IPS-15b (cell line): Measurements from ENCODE around the gene ISL2.
A peak's percentile ranks its signal among the peaks of the same experiment; 100 is the strongest.

Experiments used
- H3K27me3 ChIP-seq: one replicate; pipeline ENCODE4 v1.6.1; 2013; ENCODE audit warnings: low read length; ENCODE audit not compliant: control insufficient read depth, insufficient read depth
- H3K36me3 ChIP-seq: one replicate; pipeline ENCODE4 v1.6.1; 2013; ENCODE audit warnings: low read length; ENCODE audit not compliant: control insufficient read depth, insufficient read depth
- H3K4me1 ChIP-seq: one replicate; pipeline ENCODE4 v1.6.1; 2013; ENCODE audit warnings: mild to moderate bottlenecking, low read length; ENCODE audit not compliant: control insufficient read depth, insufficient read depth
- H3K4me3 ChIP-seq: one replicate; pipeline ENCODE4 v1.5.1; 2013; ENCODE audit warnings: low read depth, low read length
- H3K9ac ChIP-seq: one replicate; pipeline ENCODE4 v1.6.1; 2013; ENCODE audit warnings: low read depth, mild to moderate bottlenecking, low read length
- H3K9me3 ChIP-seq: one replicate; pipeline ENCODE4 v1.6.1; 2013; ENCODE audit warnings: mild to moderate bottlenecking, low read length; ENCODE audit not compliant: control insufficient read depth, insufficient read depth

The ISL2 gene

DNA sequence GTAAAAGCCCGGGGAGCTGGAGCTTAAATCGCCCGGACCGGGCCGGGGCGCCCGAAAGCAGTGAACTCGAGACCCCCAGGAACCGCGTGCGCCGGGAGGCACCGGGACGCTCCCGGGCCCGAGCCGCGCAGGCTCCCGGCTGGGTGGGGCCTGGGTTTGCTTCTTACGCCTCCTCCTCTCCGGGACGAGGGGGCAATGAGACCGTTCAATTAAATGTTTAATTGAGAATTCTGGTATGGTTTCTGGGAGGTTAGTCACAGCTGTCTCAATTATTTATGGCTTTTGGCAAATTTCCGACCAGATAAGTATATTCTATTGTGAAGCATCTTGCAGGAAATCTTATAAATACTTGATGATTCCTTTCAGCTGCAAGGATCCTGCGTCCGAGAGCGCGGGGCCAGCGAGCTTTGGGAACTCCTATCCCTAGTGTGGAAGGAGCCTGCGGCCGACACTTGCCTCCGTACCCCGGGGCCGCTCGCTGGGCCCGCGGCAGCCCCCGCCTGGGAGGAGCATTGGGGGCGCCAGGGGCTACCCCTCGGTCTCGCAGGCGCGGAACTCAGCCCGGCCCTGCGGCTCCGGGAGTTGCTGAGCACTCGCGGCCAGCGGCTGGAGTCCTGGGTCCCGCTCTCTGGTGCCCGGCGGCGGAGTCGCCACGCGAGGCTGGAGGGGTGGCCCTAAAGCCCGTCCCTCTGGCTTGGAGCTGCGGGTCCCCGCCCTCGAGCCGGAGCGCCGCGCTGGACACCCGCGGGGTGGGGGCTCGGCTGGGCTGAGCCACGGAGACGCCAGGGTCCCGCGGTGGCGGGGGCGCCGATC lies 10.3 kb downstream of the ISL2 start:
- Histone ChIP-seq H3K9ac (no peak overlapping the region), H3K36me3 (no peaks in the 10 kb centered on the region), H3K27me3 (peaks cover 86% of the 10 kb centered on the region), H3K4me1 (peaks cover 7% of the 10 kb centered on the region), H3K4me3 (peak overlapping the region; percentile 58), H3K9me3 (no peaks in the 10 kb centered on the region)

DNA sequence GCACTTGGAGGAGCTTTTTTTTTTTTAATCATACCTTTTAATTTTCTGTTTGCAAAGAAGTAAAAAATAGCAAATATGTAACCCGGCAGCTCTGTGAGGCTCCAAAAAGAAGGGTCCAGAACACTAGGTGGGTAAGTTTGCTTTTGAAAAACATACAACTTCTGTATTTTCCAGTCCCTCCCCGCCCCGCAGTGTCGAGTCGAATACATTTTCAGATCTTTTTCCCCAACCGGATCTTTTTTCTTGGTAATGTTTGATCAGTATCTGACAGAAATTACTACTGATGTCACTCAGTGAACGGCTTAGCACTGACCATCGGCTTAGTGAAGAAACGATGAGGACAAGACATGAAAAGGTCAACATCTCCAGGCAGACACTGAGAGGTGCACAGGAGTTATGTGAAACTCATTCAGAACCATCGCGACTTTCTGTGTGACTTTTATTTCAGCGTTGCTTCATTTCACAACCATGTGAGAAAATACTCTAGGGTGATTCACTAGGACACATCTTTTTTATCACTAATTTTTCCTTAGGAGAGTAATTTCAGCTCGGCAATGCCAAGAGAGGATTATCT lies 11.0 kb downstream of the ISL2 start:
- Histone ChIP-seq H3K9ac (no peak overlapping the region), H3K4me3 (peak overlapping the region; percentile 58), H3K36me3 (no peaks in the 10 kb centered on the region), H3K27me3 (peaks cover 80% of the 10 kb centered on the region), H3K9me3 (no peaks in the 10 kb centered on the region), H3K4me1 (peaks cover 7% of the 10 kb centered on the region)

DNA sequence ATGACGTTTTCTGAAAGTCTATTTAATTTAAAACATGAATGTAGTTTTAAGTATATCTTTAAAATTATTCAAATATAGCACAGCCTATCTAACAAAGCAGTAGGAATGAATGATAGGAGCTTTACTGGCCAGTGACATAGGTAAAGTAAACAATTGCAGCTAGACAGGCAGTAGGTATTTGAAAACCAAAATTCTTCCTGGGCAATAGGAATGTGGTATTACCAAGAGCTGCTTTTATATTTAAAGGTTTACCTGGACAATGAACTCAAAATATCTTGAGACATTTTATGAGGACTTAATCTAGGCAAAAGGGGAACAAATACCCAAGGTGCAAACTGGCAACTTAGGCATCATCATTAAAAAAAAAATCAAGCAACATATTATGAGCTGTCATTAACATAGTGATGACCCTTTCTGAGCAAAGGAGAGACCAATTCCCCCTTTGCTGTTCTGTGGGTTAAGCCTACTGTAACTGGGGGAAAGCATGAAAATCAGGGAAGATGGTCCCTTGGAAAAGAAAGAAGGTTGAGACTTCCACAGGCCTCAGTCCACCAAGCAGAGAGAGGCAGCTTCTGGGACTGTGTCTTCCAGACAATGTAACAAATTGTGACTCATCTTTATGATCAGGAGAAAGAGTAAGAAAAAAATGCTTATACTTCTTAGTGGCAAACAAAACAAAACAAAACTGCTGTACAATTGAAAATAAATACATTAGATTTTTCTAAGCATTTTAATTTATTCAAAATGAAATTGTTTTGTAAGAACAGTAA lies 12.9 kb downstream of the ISL2 start:
- H3K4me3 ChIP-seq: no peak overlapping the region
- H3K9me3 ChIP-seq: no peaks in the 10 kb centered on the region
- H3K4me1 ChIP-seq: peaks cover 7% of the 10 kb centered on the region
- H3K36me3 ChIP-seq: no peaks in the 10 kb centered on the region
- peaks cover 61% of the 10 kb centered on the region for H3K27me3 ChIP-seq
- H3K9ac ChIP-seq: no peak overlapping the region

GRCh38 chr15:76353023-76353577 lies 16.5 kb downstream of the ISL2 start:
- no peak overlapping the region for H3K9ac ChIP-seq
- peaks cover 26% of the 10 kb centered on the region for H3K27me3 ChIP-seq
- no peak overlapping the region for H3K4me3 ChIP-seq
- H3K36me3 ChIP-seq: no peaks in the 10 kb centered on the region
- no peaks in the 10 kb centered on the region for H3K9me3 ChIP-seq
- no peaks in the 10 kb centered on the region for H3K4me1 ChIP-seq

- no peaks in the 10 kb centered on the region for H3K4me1 ChIP-seq
- H3K9ac ChIP-seq: no peak overlapping the region
- H3K36me3 ChIP-seq: no peaks in the 10 kb centered on the region
- peaks cover 18% of the 10 kb centered on the region for H3K27me3 ChIP-seq
- H3K9me3 ChIP-seq: no peaks in the 10 kb centered on the region
- H3K4me3 ChIP-seq: no peak overlapping the region
Observed at GRCh38 chr15:76353903-76354302, 17.3 kb downstream of the ISL2 start.

GRCh38 chr15:76354823-76355440 lies 18.4 kb downstream of the ISL2 start:
- H3K4me3 ChIP-seq: no peak overlapping the region
- no peak overlapping the region for H3K9ac ChIP-seq
- H3K4me1 ChIP-seq: no peaks in the 10 kb centered on the region
- peaks cover 8% of the 10 kb centered on the region for H3K27me3 ChIP-seq
- H3K36me3 ChIP-seq: no peaks in the 10 kb centered on the region
- no peaks in the 10 kb centered on the region for H3K9me3 ChIP-seq

GRCh38 chr15:76358453-76358852 lies 21.9 kb downstream of the ISL2 start:
- Histone ChIP-seq H3K4me1 (no peaks in the 10 kb centered on the region), H3K9me3 (no peaks in the 10 kb centered on the region), H3K27me3 (no peaks in the 10 kb centered on the region), H3K9ac (no peak overlapping the region), H3K4me3 (no peak overlapping the region), H3K36me3 (no peaks in the 10 kb centered on the region)

DNA sequence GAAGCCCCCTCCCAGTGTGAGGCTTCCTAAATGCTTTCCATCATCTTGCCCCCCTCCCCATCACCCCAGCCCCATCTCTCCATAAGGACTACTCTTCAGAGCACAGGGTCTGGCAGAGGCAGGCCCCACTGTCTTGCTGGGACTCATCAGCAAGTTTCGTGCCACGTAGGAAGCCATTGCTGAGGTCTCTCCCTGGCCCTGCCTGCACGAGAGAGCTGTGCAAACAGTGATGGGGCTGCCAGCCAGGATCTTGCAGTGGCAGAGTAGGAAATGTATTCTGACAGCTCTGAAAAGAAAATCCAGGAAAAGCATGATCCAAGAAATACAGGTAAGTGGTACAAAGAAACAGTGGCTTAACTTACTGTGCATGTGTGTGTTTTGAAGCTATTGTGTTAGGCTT lies 22.6 kb downstream of the ISL2 start:
- Histone ChIP-seq H3K9me3 (no peaks in the 10 kb centered on the region), H3K4me3 (no peak overlapping the region), H3K9ac (no peak overlapping the region), H3K36me3 (no peaks in the 10 kb centered on the region), H3K27me3 (no peaks in the 10 kb centered on the region), H3K4me1 (no peaks in the 10 kb centered on the region)

DNA sequence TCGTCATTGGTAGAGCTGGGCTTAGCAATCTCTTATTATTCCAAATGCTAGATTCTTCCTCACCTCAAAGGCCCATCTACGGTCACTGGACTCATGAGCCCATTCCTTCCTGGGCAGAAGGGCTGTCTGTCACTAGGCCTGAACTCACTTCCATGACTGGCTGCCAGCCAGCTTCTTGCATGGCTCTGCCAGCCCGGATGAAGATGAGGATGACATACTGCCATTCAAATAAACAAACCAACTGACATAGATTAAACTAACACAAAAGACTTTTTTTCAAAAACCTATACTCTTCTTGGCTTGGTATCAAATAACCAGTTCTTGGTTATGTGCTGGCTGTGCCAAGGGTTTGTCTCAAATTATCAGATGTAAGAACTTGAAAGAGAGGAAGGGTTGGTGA lies 23.8 kb downstream of the ISL2 start:
- no peaks in the 10 kb centered on the region for H3K27me3 ChIP-seq
- H3K36me3 ChIP-seq: no peaks in the 10 kb centered on the region
- no peak overlapping the region for H3K9ac ChIP-seq
- H3K9me3 ChIP-seq: no peaks in the 10 kb centered on the region
- no peaks in the 10 kb centered on the region for H3K4me1 ChIP-seq
- H3K4me3 ChIP-seq: no peak overlapping the region

DNA sequence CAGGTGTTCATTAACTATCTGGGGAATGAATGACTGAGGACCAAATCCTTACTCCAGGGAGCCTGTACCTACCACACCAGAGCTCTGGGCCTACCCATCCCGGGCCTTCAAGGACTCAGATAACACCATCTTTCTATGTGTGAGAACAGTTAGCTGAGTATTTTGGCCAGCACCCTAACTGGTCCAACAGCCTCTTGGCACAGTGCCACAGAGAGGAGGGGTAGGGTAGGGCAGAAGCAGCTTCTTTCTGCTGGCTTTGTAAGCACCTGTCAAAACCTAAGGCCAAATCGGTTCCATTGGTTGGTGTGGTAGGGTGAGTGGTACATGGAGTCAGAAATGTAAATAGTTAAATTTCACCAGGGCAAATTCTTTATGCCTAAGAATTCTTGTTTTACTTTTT lies 26.7 kb downstream of the ISL2 start:
- Histone ChIP-seq H3K9ac (no peak overlapping the region), H3K4me1 (no peaks in the 10 kb centered on the region), H3K36me3 (no peaks in the 10 kb centered on the region), H3K9me3 (no peaks in the 10 kb centered on the region), H3K4me3 (no peak overlapping the region), H3K27me3 (no peaks in the 10 kb centered on the region)

- Histone ChIP-seq H3K27me3 (no peaks in the 10 kb centered on the region), H3K36me3 (no peaks in the 10 kb centered on the region), H3K4me1 (no peaks in the 10 kb centered on the region), H3K9ac (no peak overlapping the region), H3K4me3 (no peak overlapping the region), H3K9me3 (no peaks in the 10 kb centered on the region)
Observed at GRCh38 chr15:76366714-76367113, 30.1 kb downstream of the ISL2 start.
